Type B pancreatic cell (in vitro differentiated cells): ENCODE measurements around the gene PTPRT. TPM values are rescaled to one million over a fixed set of nuclear protein-coding genes. Genes with fewer than 3 reads are reported as not detected.

Experiments used
- DNase-seq: peaks from one replicate; pipeline ENCODE4 v3.0.0; 2021; ENCODE audit warnings: mixed read lengths; ENCODE audit not compliant: unreplicated experiment; ENCODE audit errors: extremely low spot score
- H3K27ac Mint-ChIP-seq: 2 replicates; pipeline ENCODE4 v1.8.0; 2021; ENCODE audit warnings: mild to moderate bottlenecking, mixed read lengths
- H3K27me3 Mint-ChIP-seq: 2 replicates; pipeline ENCODE4 v1.8.0; 2021; ENCODE audit warnings: mixed read lengths
- H3K36me3 Mint-ChIP-seq: 2 replicates; pipeline ENCODE4 v1.8.0; 2021; ENCODE audit warnings: mixed read lengths
- H3K4me1 Mint-ChIP-seq: one replicate; pipeline ENCODE4 v1.8.0; 2021; ENCODE audit warnings: mixed read lengths; ENCODE audit not compliant: unreplicated experiment
- H3K4me3 Mint-ChIP-seq: 2 replicates; pipeline ENCODE4 v1.8.0; 2021; ENCODE audit warnings: mild to moderate bottlenecking, mixed read lengths
- H3K9me3 Mint-ChIP-seq: 2 replicates; pipeline ENCODE4 v1.8.0; 2021; ENCODE audit warnings: mixed read lengths
- CTCF ChIP-seq: fragments of 200-600 bp; sonication (generic); conservative IDR thresholded peaks from 2 replicates; pipeline ENCODE4 v1.5.0; 2021; ENCODE audit warnings: antibody characterized with exemption, mild to moderate bottlenecking
- total RNA-seq: library from RNA; stranded (reverse); gene quantifications from 2 replicates; pipeline ENCODE4 v1.2.1, GENCODE V29; 2021; ENCODE audit warnings: low replicate concordance

PTPRT gene
- total RNA-seq, 1 donor from 2014 or later: 7.0 TPM

- no peak for TF ChIP-seq CTCF
- H3K4me1 Mint-ChIP-seq: peaks cover 8% of the 10 kb centered on the region
- peaks cover 6% of the 10 kb centered on the region for H3K27me3 Mint-ChIP-seq
- no peaks in the 10 kb centered on the region for H3K9me3 Mint-ChIP-seq
- no peak overlapping the region for H3K4me3 Mint-ChIP-seq
- no peak overlapping the region for H3K27ac Mint-ChIP-seq
- DNase-seq: no peak
- H3K36me3 Mint-ChIP-seq: no peaks in the 10 kb centered on the region
Observed at GRCh38 chr20:42735539-42735938, 454.2 kb downstream of the PTPRT start.

GRCh38 chr20:42734660-42735368 lies 454.9 kb downstream of the PTPRT start:
- no peak overlapping the region for H3K27ac Mint-ChIP-seq
- no peak for TF ChIP-seq CTCF
- no peaks in the 10 kb centered on the region for H3K9me3 Mint-ChIP-seq
- DNase-seq: no peak
- H3K4me3 Mint-ChIP-seq: no peak overlapping the region
- no peaks in the 10 kb centered on the region for H3K36me3 Mint-ChIP-seq
- peaks cover 8% of the 10 kb centered on the region for H3K4me1 Mint-ChIP-seq
- H3K27me3 Mint-ChIP-seq: peaks cover 6% of the 10 kb centered on the region

GRCh38 chr20:42721923-42722322 lies 467.8 kb downstream of the PTPRT start:
- Mint-ChIP-seq H3K9me3 (no peaks in the 10 kb centered on the region), H3K4me1 (no peaks in the 10 kb centered on the region), H3K27ac (no peak overlapping the region), H3K27me3 (no peaks in the 10 kb centered on the region), H3K4me3 (no peak overlapping the region), H3K36me3 (no peaks in the 10 kb centered on the region)
- no peak for TF ChIP-seq CTCF
- DNase-seq: no peak

GRCh38 chr20:42714298-42715141 lies 475.2 kb downstream of the PTPRT start:
- TF ChIP-seq CTCF: no peak
- DNase-seq: no peak
- no peak overlapping the region for H3K4me3 Mint-ChIP-seq
- no peaks in the 10 kb centered on the region for H3K4me1 Mint-ChIP-seq
- H3K9me3 Mint-ChIP-seq: no peaks in the 10 kb centered on the region
- H3K27me3 Mint-ChIP-seq: no peaks in the 10 kb centered on the region
- H3K36me3 Mint-ChIP-seq: no peaks in the 10 kb centered on the region
- no peak overlapping the region for H3K27ac Mint-ChIP-seq

- no peak for TF ChIP-seq CTCF
- Mint-ChIP-seq H3K9me3 (peaks cover 5% of the 10 kb centered on the region), H3K4me3 (no peak overlapping the region), H3K27ac (no peak overlapping the region), H3K27me3 (no peaks in the 10 kb centered on the region), H3K36me3 (no peaks in the 10 kb centered on the region), H3K4me1 (no peaks in the 10 kb centered on the region)
- no peak for DNase-seq
Observed at GRCh38 chr20:42708266-42708665, 481.4 kb downstream of the PTPRT start.
